NCI-H128 (cell line): Measurements from ENCODE around the gene KRT7.
"Not testable (repeated sequence)": the region's sequence is repeated elsewhere in the genome, so short reads cannot be mapped to it uniquely, and the experiment has no call there.

ENCODE experiments used
- DNase-seq: peaks from one replicate; lab custom pipeline; 2025; ENCODE audit not compliant: unreplicated experiment; lab: John Stamatoyannopoulos, UW

The KRT7 gene

GRCh38 chr12:52228931-52229330, 4.1 kb upstream of the KRT7 start:
- no peak for DNase-seq

DNA sequence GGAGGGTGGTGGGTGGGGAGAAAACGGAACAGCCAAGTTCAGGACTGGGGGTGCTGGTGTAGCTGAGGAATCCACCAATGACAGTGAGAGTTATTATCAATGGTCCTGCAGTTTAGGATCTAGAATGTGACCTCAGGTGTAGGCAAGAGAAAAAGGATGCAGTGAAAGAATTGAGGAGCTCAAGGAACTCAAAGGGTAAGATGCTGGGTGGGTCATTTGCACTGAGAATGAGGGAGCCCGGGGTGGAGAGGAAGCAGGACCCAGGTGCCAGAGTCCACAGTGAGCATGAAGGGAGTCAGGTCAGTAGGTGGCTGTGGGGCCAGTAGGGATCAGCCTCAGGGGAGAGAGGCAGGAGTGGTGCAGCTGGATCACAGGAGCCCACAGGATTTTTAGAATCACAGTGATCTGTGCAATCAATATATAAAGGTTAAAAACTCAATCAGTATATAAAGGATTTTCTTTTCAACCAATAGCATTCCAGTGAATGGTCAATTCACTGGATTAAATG, 3.2 kb upstream of the KRT7 start:
- DNase-seq = no peak

DNA sequence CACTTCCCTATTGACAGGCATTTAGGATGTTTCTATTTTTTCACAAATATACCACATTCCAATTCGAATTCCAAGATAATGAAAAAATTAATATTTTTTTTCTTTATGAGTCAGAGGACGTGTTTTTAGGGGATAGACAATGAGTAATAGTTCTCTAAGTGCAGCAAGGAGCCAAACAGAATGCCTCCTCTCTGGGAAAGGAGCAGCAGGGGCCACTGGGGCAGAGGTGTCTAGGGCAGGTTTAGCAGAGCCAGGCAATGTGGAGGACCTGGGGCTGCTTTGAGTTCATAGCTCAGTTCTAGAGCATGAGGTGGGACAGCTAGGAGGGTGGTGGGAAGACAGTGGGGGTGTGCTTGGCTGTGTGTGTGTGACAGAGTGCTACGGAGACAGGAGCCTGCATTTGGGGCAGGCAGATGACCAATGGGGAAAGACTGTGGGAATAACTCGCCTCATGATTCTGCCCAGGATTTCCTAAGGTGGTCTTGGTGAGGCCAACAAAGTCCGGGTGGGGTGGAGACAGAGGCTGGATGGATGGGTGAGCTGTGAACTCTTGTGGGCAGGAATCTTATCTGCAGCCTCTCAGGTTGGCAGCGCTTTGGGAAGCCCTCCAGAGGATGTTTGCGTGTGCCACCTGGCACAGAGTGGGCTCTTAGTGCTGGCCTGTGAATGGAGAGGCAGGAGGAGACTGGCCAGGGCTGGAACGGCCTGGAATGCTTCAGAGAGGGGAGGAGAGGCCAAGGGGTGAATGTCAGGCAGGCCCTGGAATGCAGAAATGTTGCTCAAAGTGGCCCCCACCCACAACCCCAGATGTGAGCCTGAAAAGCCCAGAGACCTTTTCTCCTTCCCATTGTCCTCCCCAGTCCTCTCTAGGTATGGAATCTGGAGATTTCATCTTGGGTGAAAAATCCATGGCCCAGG, 2.4 kb upstream of the KRT7 start:
- DNase-seq = no peak

DNA sequence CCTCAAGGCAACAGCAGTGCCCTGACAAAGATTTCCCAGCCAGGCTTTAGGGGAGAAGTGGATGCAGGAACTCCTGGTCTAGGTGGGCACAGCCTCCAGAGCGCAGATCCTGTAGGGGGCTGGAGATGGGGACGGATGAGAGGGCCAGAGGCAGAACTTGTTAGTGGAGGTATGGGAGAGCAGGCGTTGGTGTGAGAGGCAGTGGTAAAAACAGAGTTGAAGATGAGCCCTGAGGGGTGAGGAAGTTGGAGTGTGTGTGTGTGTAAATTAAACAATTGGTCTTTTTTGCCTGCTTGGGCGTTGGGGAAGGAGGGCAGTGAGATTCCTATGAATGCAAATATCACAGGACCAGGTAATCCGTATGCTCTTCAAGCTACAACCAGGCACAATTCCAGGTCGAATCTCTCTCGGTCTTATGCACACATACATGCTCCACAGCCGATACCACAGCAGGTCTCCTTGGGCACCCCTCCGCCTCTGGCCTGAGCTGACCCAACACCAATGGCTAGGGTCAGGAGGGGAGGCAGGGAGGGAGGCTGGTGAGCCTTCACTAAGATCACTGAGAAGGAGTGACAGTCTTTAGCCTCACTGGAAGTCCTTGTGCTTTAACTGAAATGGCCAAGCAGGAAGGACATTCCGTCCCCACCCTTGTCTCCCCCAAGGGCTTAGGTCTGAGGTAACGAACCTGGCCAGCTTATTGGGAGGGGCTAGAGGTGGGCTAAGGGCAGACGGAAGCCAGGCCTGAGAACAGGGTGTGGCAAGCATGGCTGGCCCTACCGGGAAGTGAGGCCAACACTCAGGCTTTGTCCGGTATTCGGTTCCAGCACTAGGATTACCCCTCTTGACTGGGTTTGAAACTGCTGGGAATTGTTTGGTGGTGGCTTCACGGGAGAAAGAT, 1.5 kb upstream of the KRT7 start:
- DNase-seq = no peak

DNA sequence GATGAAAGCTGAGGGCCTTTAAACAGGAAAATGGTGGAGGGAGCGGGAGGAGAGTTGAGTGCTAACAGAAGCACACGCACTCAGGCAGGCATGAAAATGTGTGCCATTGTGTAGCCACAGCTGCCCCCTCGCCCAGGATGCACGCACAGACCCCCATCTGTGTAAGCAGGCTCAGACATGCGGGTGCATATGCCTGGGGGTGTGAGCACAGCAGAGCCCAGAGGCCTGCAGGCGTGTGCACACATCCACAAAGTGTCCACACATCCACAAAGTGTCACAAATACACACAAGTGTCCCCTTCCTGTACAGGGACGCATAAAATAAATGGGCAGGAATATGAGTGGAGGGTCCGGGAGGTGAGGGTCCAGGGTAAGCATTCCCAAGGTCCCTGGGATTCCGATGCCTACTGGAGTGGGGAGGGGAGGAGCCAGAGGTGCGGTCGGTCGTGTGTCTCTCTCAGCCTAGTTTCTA, 805 bp upstream of the KRT7 start:
- DNase-seq = no peak

- no peak for DNase-seq
These were observed 592 bp downstream of the KRT7 start for GRCh38 chr12:52233462-52234207.

GRCh38 chr12:52234223-52234810, 1.3 kb downstream of the KRT7 start:
- no peak for DNase-seq

- DNase-seq = no peak
These were observed 2.1 kb downstream of the KRT7 start for GRCh38 chr12:52235001-52235764.

- DNase-seq = no peak
These were observed 2.8 kb downstream of the KRT7 start for GRCh38 chr12:52235822-52236361.

DNA sequence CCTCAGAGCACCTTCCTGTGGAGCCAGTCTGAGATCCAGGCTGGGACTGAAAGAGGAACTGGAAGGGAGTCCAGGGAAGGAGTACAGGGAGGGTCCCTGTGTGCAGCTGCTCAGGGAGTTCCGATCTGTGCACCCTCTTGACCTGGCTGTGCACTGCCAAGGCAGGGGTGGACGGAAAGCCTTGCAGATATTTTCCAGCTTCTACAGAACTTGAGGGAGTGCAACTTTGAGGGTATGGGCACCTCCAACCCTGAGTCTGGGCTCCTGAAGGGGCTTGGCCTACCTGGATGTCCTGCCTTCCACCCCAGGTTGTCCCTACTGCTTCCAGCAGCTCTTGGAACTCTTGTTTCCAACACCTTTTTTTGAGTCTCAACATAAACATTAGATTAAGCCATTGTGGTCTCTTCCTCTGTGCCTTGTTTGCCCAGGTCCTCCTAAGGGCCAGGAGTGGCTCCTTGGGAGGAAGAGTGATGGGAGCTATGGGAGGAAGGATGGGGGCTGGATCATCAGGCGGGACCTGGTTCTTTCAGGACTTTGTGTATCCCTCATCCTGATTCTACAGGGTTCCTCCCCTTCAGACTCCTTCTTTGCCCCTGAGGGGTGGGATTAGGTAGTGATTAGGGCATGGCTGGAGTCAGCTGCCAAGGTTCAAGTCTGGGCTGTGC, 3.5 kb downstream of the KRT7 start:
- no peak for DNase-seq

- no peak for DNase-seq
These were observed 5.3 kb downstream of the KRT7 start for GRCh38 chr12:52238207-52238840.

DNA sequence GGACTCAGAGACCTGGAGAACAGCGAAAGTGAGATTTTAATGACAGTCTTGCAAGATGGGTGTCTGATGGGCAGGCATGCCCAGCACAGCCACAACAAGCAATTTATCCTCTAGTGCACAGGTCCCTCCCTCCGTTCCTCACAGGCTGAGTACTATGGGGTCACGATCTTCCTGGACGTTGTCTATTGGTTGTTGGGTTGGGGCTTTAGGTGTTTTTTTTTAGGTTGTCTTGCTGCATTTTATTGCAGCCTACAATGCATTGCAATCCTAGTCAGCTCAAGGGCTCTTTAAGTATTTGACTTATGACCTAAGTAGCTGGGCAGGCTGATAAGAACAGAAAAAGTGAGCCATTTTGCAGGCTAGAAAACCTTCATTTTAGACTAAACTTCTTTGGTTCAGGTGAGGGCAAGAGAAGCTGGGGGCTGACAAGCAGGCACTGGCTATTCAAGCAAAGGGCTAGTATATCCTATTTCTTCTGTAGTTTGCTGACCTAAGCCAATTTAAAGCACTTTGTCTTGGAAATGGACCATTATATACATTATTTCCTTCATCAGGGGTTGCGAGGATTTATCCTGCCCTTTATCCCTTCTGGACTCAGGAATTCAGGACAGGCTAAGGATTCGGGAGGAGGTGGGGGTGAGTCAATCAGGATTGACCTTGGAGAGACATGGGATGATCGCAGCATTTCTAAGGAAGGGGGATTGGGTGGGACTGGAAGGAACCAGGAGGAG, 6.0 kb downstream of the KRT7 start:
- no peak for DNase-seq

GRCh38 chr12:52239767-52240166, 6.7 kb downstream of the KRT7 start:
- DNase-seq = no peak

DNA sequence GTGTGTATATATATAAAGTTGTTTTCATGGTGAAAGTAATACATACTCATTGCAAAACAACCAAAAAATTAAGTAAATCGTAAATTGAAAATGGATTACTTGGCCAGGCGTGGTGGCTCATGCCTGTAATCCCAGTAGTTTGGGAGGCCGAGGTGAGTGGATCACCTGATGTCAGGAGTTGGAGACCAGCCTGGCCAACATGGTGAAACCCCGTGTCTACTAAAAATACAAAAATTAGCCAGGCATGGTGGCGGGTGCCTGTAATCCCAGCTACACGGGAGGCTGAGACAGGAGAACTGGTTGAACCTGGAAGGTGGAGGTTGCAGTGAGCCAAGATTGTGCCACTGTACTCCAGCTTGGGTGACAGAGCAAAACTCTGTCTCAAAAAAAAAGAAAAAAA, 7.2 kb downstream of the KRT7 start:
- not testable (repeated sequence) for DNase-seq

DNA sequence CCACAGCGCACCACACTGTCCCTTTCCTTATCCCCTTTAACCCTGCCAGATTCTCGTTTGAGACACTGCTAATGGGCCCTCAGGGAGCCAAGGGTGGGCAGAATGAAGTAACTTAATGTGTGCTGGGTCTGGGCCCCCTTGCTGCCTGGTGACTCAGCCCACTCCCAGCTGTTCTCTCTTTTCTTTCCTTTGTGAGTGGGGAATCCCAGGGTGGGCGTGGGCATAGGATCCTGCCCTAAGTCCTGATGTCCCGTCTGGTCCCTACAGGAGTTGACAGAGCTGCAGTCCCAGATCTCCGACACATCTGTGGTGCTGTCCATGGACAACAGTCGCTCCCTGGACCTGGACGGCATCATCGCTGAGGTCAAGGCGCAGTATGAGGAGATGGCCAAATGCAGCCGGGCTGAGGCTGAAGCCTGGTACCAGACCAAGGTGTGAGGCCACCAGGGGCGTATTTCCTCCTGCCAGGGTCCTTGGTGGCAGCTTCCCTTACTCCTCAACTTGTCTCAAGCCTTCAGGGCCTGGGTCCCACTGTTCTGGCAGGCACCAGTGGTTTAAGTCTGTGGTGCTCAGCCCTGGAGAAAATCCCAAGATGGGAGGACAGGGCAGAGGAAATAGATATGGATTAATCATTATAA, 8.3 kb downstream of the KRT7 start:
- no peak for DNase-seq

DNA sequence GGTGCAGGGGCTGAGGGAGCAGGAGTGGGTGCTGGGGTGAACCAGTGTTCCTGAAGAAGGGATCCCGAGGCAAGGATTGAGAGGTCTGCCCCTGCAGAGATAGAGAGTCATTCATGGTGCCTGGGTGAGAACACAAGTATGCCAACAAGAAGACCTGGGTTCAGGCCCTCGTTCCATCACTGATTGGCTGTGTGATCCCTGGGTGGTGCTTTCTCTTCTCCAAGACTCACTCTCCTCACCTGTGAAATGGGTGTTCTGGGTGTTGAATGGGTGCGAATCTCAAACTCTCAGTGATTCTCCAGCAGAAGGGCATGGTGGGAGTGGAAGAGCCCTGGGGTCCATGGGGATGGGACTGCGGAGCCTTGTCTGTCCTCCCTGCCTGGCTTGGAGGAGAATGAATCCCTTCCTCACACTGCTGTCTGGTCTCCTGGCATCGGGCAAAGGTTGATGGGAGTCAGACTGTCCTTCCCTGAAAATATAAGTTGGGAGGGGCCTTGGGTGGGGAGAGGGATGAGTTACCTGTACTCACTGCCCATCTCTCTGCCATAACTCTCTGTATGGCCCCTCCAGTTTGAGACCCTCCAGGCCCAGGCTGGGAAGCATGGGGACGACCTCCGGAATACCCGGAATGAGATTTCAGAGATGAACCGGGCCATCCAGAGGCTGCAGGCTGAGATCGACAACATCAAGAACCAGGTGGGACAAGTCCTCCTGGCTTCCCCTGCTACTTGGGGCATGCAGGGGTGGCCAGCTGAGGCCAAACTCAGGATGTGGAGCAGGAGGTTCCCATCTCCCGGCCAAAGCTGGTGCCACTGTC, 9.6 kb downstream of the KRT7 start:
- no peak for DNase-seq
